Psoas muscle (tissue), 8 donors: ENCODE data around the gene LPP. TPM values are rescaled to one million over a fixed set of nuclear protein-coding genes. Genes with fewer than 3 reads are reported as not detected.

ENCODE experiments used
- ATAC-seq, 4 donors: fragments of 200-7000 bp; cut with Tn5 transposase; one replicate each; pipeline ENCODE4 v1.9.1; 2020; ENCODE audit warnings: moderate library complexity in 3 of 4, mild to moderate bottlenecking in 2 of 4
- DNase-seq, 2 donors: peaks; one replicate each; pipeline ENCODE4 v3.0.0-alpha.2; 2020
- H3K27ac ChIP-seq: fragments of 200-600 bp; one replicate; pipeline ENCODE4 v1.8.0; 2022
- H3K27me3 ChIP-seq, 3 donors: fragments of 200-600 bp in 1 of 3; one replicate each; pipeline versions ENCODE4 v1.6.1 to v1.8.0; 2013 to 2022; ENCODE audit warnings: low read length in 2 of 3, mild to moderate bottlenecking in 2 of 3, moderate library complexity in 1 of 3; ENCODE audit not compliant: insufficient read depth in 3 of 3
- H3K36me3 ChIP-seq, 2 donors: fragments of 200-600 bp in 1 of 2; one replicate each; pipeline versions ENCODE4 v1.6.1 to v1.8.0; 2013 to 2022; ENCODE audit warnings: low read depth in 1 of 2, mild to moderate bottlenecking in 1 of 2, moderate library complexity in 1 of 2; ENCODE audit not compliant: insufficient read depth in 1 of 2
- H3K4me1 ChIP-seq: fragments of 200-600 bp; one replicate; pipeline ENCODE4 v1.8.0; 2022
- H3K4me3 ChIP-seq: fragments of 200-600 bp; one replicate; pipeline ENCODE4 v1.8.0; 2022; ENCODE audit warnings: mild to moderate bottlenecking
- H3K9me3 ChIP-seq: fragments of 200-600 bp; one replicate; pipeline ENCODE4 v1.8.0; 2022
- CTCF ChIP-seq: fragments of 200-600 bp; IDR thresholded peaks from one replicate; pipeline ENCODE4 v1.8.0; 2022; ENCODE audit warnings: antibody characterized with exemption
- WGBS, 3 donors: extraction: QIAGEN DNeasy Blood & Tissue Kit; methylation state at CpG; one replicate each; pipeline versions ENCODE4 v1.1.6 to v1.1.7; 2013; 5-methylcytosine and 5-hydroxymethylcytosine counted together
- intact Hi-C, 2 donors: fragments of 100-400 bp; cut with DNase I; formaldehyde crosslinking; loops; one replicate each; pipeline versions ENCODE4 v1.11.0 to v1.14.2; 2022
- polyA plus RNA-seq, 3 donors: library from polyadenylated mRNA; stranded (reverse); fragments of 200-250 nt; gene quantifications; one replicate each; pipeline ENCODE4 v1.2.3, GENCODE V29; 2013
- total RNA-seq, 4 donors: library from RNA; stranded (reverse); fragmentation: NEBNext Ultra II Directional in 2 of 4; extraction: Animal tissue kit (Norgen Biotek cat#: 25700) in 2 of 4; gene quantifications; one replicate each; pipeline versions ENCODE4 v1.2.1 to v1.2.4, GENCODE V29; 2021 to 2023
- donor health status: healthy with polysubstance abuse.
- donor health status: DM: no; HTN: no; CAD: no; lungs with moderate emphysema.
- donor health status: Bipolar disorder and iron deficiency.
- donor health status: healthy.
- donor health status: DM: yes; HTN: yes; CAD: no.
- donor health status: DM: no; HTN: no; CAD: no.
- donor health status: DM: no; HTN: no; CAD: no.
- donor health status: DM: yes; HTN: yes; CAD: no.

The LPP gene
- total and polyA plus RNA-seq, 7 donors = 2.6 to 80.3 (median 42.8) TPM

GRCh38 chr3:188888321-188889053, 734.5 kb downstream of the LPP start:
- H3K27me3 ChIP-seq = no peaks in the 10 kb centered on the region
- ATAC-seq = peak in 3 of 4 donors; percentile 40 to 55 (median 47)
- no peak for DNase-seq
- H3K4me3 ChIP-seq = no peak overlapping the region
- TF ChIP-seq CTCF = no peak
- H3K36me3 ChIP-seq = peaks cover 0 to 3% of the 10 kb centered on the region in 2 donors
- intact Hi-C loops = no loop called here
- H3K27ac ChIP-seq = peak overlapping the region; percentile 53
- WGBS, 3 donors = 30 to 41% (median 34%) methylated on average over 14 of the region's 14 CpGs
- peaks cover 27% of the 10 kb centered on the region for H3K4me1 ChIP-seq
- H3K9me3 ChIP-seq = no peaks in the 10 kb centered on the region

- no peak for TF ChIP-seq CTCF
- 22 to 35% (median 24%) methylated on average over 4 of the region's 4 CpGs for WGBS, 3 donors
- intact Hi-C loops = no loop called here
- DNase-seq (no peak), ATAC-seq (peak; percentile 70 to 90 (median 82))
- peak overlapping the region; percentile 53 for H3K27ac ChIP-seq
- peaks cover 27% of the 10 kb centered on the region for H3K4me1 ChIP-seq
- no peaks in the 10 kb centered on the region for H3K27me3 ChIP-seq
- H3K36me3 ChIP-seq = peaks cover 0 to 3% of the 10 kb centered on the region in 2 donors
- no peak overlapping the region for H3K4me3 ChIP-seq
- H3K9me3 ChIP-seq = no peaks in the 10 kb centered on the region
Observed at GRCh38 chr3:188889054-188889491, 735.1 kb downstream of the LPP start.

- no peak for TF ChIP-seq CTCF
- intact Hi-C loops = no loop called here
- WGBS, 3 donors = 94 to 97% (median 96%) methylated on average over 2 of the region's 2 CpGs
- ATAC-seq (no peak), DNase-seq (no peak)
- H3K9me3 ChIP-seq = no peaks in the 10 kb centered on the region
- H3K27ac ChIP-seq = no peak overlapping the region
- no peaks in the 10 kb centered on the region for H3K36me3 ChIP-seq
- H3K4me1 ChIP-seq = peaks cover 27% of the 10 kb centered on the region
- no peak overlapping the region for H3K4me3 ChIP-seq
- no peaks in the 10 kb centered on the region for H3K27me3 ChIP-seq
Observed at GRCh38 chr3:188890572-188891270, 736.8 kb downstream of the LPP start.

- DNase-seq = no peak
- Histone ChIP-seq H3K4me3 (no peak overlapping the region), H3K4me1 (no peaks in the 10 kb centered on the region), H3K27me3 (no peaks in the 10 kb centered on the region), H3K9me3 (peaks cover 5% of the 10 kb centered on the region), H3K36me3 (no peaks in the 10 kb centered on the region), H3K27ac (no peak overlapping the region)
- WGBS, 3 donors = 78 to 84% (median 84%) methylated on average over 6 of the region's 6 CpGs
- TF ChIP-seq CTCF = no peak
- intact Hi-C loops = no loop called here
- no peak for ATAC-seq
Observed at GRCh38 chr3:188899881-188900280, 745.9 kb downstream of the LPP start.
